CD14-positive monocyte (primary cell): ENCODE data around the gene CXorf58. TPM values are rescaled to one million over a fixed set of nuclear protein-coding genes. Genes with fewer than 3 reads are reported as not detected.

ENCODE experiments used
- DNase-seq, 3 donors: peaks; one replicate each; pipeline ENCODE4 v3.0.0-alpha.2; 2011 to 2022
- H2AFZ ChIP-seq: 2 replicates; pipeline ENCODE4 v1.6.0; 2012; ENCODE audit warnings: mild to moderate bottlenecking, low read depth, low read length, inconsistent platforms; ENCODE audit not compliant: insufficient read depth, poor library complexity, severe bottlenecking
- H3K27ac ChIP-seq, 2 donors: 1 replicate in 1 of 2; 2 replicates in 1 of 2; pipeline ENCODE4 v1.5.1; 2012 to 2013; ENCODE audit warnings: low read length in 2 of 2, control low read depth in 1 of 2, inconsistent platforms in 1 of 2, low read depth in 1 of 2, mild to moderate bottlenecking in 1 of 2
- H3K27me3 ChIP-seq, 2 donors: one replicate each; pipeline versions ENCODE4 v1.6.0 to v1.6.1; 2011 to 2013; ENCODE audit warnings: low read length in 2 of 2; ENCODE audit not compliant: control insufficient read depth in 2 of 2, insufficient read depth in 2 of 2
- H3K36me3 ChIP-seq, 2 donors: replicated peaks in 1 of 2; 1 replicate in 1 of 2; 2 replicates in 1 of 2; pipeline versions ENCODE4 v1.5.1 to v1.6.1; 2012 to 2013; ENCODE audit warnings: low read length in 2 of 2, control low read depth in 1 of 2, inconsistent platforms in 1 of 2, mild to moderate bottlenecking in 1 of 2; ENCODE audit not compliant: insufficient read depth in 2 of 2, control insufficient read depth in 1 of 2
- H3K4me1 ChIP-seq, 2 donors: 1 replicate in 1 of 2; 2 replicates in 1 of 2; pipeline versions ENCODE4 v1.5.1 to v1.6.1; 2012 to 2013; ENCODE audit warnings: low read length in 2 of 2, control low read depth in 1 of 2, inconsistent platforms in 1 of 2, mild to moderate bottlenecking in 1 of 2, moderate library complexity in 1 of 2; ENCODE audit not compliant: insufficient read depth in 2 of 2, control insufficient read depth in 1 of 2
- H3K4me2 ChIP-seq: replicated peaks from 2 replicates; pipeline ENCODE3; 2012; ENCODE audit warnings: low read length, moderate library complexity, mild to moderate bottlenecking; ENCODE audit not compliant: poor library complexity, severe bottlenecking; ENCODE audit errors: extremely low read depth
- H3K4me3 ChIP-seq, 3 experiments: fragments of 200-600 bp in 1 of 3; sonication (generic) in 1 of 3; replicated peaks in 1 of 3; 1 replicate in 2 of 3; 2 replicates in 1 of 3; pipeline ENCODE4 v1.5.1; 2011 to 2013; ENCODE audit warnings: low read length in 3 of 3, mild to moderate bottlenecking in 3 of 3, control low read depth in 2 of 3, low read depth in 2 of 3, inconsistent platforms in 1 of 3, moderate library complexity in 1 of 3
- H3K79me2 ChIP-seq: 2 replicates; pipeline ENCODE4 v1.6.0; 2012; ENCODE audit warnings: mild to moderate bottlenecking, control low read depth, inconsistent platforms, low read length, moderate library complexity; ENCODE audit not compliant: insufficient read depth
- H3K9ac ChIP-seq: 2 replicates; pipeline ENCODE4 v1.6.0; 2017; ENCODE audit warnings: low read length, mild to moderate bottlenecking; ENCODE audit not compliant: insufficient read depth, poor library complexity, severe bottlenecking
- H3K9me3 ChIP-seq, 2 donors: replicated peaks in 1 of 2; 1 replicate in 1 of 2; 2 replicates in 1 of 2; pipeline versions ENCODE4 v1.5.1 to v1.6.1; 2012 to 2013; ENCODE audit warnings: low read length in 2 of 2, control low read depth in 1 of 2; ENCODE audit not compliant: control insufficient read depth in 1 of 2, insufficient read depth in 1 of 2
- H4K20me1 ChIP-seq: 2 replicates; pipeline ENCODE4 v1.6.0; 2012; ENCODE audit warnings: mild to moderate bottlenecking, low read length, control low read depth, moderate library complexity; ENCODE audit not compliant: insufficient read depth
- H3K27ac Mint-ChIP-seq, 7 donors: one replicate each; pipeline ENCODE4 v1.8.0; 2020; ENCODE audit warnings: mild to moderate bottlenecking in 7 of 7, mixed read lengths in 7 of 7, moderate library complexity in 6 of 7, inconsistent platforms in 2 of 7
- H3K27me3 Mint-ChIP-seq, 3 donors: one replicate each; pipeline ENCODE4 v1.8.0; 2021 to 2022; ENCODE audit warnings: low read depth in 3 of 3, mild to moderate bottlenecking in 3 of 3, mixed read lengths in 3 of 3, moderate library complexity in 3 of 3, inconsistent platforms in 1 of 3
- H3K36me3 Mint-ChIP-seq, 2 donors: one replicate each; pipeline ENCODE4 v1.8.0; 2020; ENCODE audit warnings: mixed read lengths in 2 of 2, inconsistent platforms in 1 of 2, mild to moderate bottlenecking in 1 of 2
- H3K4me1 Mint-ChIP-seq: one replicate; pipeline ENCODE4 v1.8.0; 2020; ENCODE audit warnings: mild to moderate bottlenecking, mixed read lengths
- H3K4me3 Mint-ChIP-seq, 2 donors: one replicate each; pipeline ENCODE4 v1.8.0; 2020; ENCODE audit warnings: mild to moderate bottlenecking in 2 of 2, mixed read lengths in 2 of 2, moderate library complexity in 1 of 2
- H3K9me3 Mint-ChIP-seq, 7 donors: one replicate each; pipeline ENCODE4 v1.8.0; 2020 to 2022; ENCODE audit warnings: mixed read lengths in 7 of 7, mild to moderate bottlenecking in 6 of 7, moderate library complexity in 6 of 7, inconsistent platforms in 2 of 7
- CTCF ChIP-seq: fragments of 200-600 bp; IDR thresholded peaks from one replicate; pipeline ENCODE4 v1.8.0; 2022; ENCODE audit warnings: antibody characterized with exemption, mild to moderate bottlenecking
- whole genome bisulfite sequencing: methylation state at CpG from one replicate; pipeline ENCODE4 v1.1.5; 2013; ENCODE audit warnings: missing lambda C conversion rate; ENCODE audit not compliant: insufficient coverage; 5-methylcytosine and 5-hydroxymethylcytosine counted together
- intact Hi-C, 2 donors: fragments of 100-400 bp; cut with micrococcal nuclease; formaldehyde crosslinking; loops; one replicate each; pipeline versions ENCODE4 v1.15.0 to v1.15.1; 2023
- polyA plus RNA-seq, 3 donors: library from polyadenylated mRNA; depleted of rRNA in 1 of 3; unstranded in 2 of 3; stranded (reverse) in 1 of 3; fragments of 300-500 nt in 2 of 3; fragments of >200 nt in 1 of 3; fragmentation: Illumina TruSeq in 2 of 3; gene quantifications; 1 replicate in 2 of 3; 2 replicates in 1 of 3; pipeline ENCODE4 v1.2.3, GENCODE V29; 2012 to 2021

The CXorf58 gene
- polyA plus RNA-seq, 3 donors: not detected

- Histone ChIP-seq H3K9me3 (no peaks in the 10 kb centered on the region), H4K20me1 (no peaks in the 10 kb centered on the region), H3K79me2 (no peaks in the 10 kb centered on the region), H2AFZ (no peak overlapping the region), H3K9ac (no peak overlapping the region), H3K4me1 (no peaks in the 10 kb centered on the region), H3K4me3 (no peak overlapping the region), H3K27me3 (peaks cover 0 to 16% of the 10 kb centered on the region in 2 donors), H3K36me3 (no peaks in the 10 kb centered on the region), H3K27ac (no peak overlapping the region), H3K4me2 (no peak overlapping the region)
- intact Hi-C loops: no loop called here
- DNase-seq: no peak
- H3K4me1 Mint-ChIP-seq: no peaks in the 10 kb centered on the region
- WGBS: no CpG with 5 or more reads among the region's 1 CpG
- H3K27ac Mint-ChIP-seq: no peak overlapping the region
- H3K27me3 Mint-ChIP-seq: peaks cover 1 to 26% (median 2%) of the 10 kb centered on the region in 3 donors
- no peaks in the 10 kb centered on the region for H3K36me3 Mint-ChIP-seq
- H3K9me3 Mint-ChIP-seq: no peaks in the 10 kb centered on the region
- no peak overlapping the region for H3K4me3 Mint-ChIP-seq
- TF ChIP-seq CTCF: no peak
These were observed 36.4 kb downstream of the CXorf58 start for GRCh38 chrX:23944234-23944633.

- intact Hi-C loops: no loop called here
- H3K27me3 Mint-ChIP-seq: peaks cover 1 to 28% (median 4%) of the 10 kb centered on the region in 3 donors
- Histone ChIP-seq H3K4me1 (no peaks in the 10 kb centered on the region), H3K27me3 (peaks cover 0 to 12% of the 10 kb centered on the region in 2 donors), H3K36me3 (no peaks in the 10 kb centered on the region), H4K20me1 (no peaks in the 10 kb centered on the region), H3K9me3 (no peaks in the 10 kb centered on the region), H2AFZ (no peak overlapping the region), H3K9ac (no peak overlapping the region), H3K27ac (no peak overlapping the region), H3K79me2 (no peaks in the 10 kb centered on the region), H3K4me2 (no peak overlapping the region), H3K4me3 (no peak overlapping the region)
- no peak for TF ChIP-seq CTCF
- H3K4me3 Mint-ChIP-seq: no peak overlapping the region
- no peak overlapping the region for H3K27ac Mint-ChIP-seq
- H3K4me1 Mint-ChIP-seq: peaks cover 2% of the 10 kb centered on the region
- no peaks in the 10 kb centered on the region for H3K9me3 Mint-ChIP-seq
- DNase-seq: no peak
- no CpG with 5 or more reads among the region's 1 CpG for WGBS
- H3K36me3 Mint-ChIP-seq: no peaks in the 10 kb centered on the region
These were observed 37.4 kb downstream of the CXorf58 start for GRCh38 chrX:23945206-23945605.
